H1 (cell line): ENCODE measurements around the gene RWDD4.

ENCODE experiments used
- CBX8 ChIP-seq: fragments of 300-800, 300-1000 bp; sonication (generic); IDR thresholded peaks from 2 replicates; pipeline ENCODE4 v1.7.1; 2016; ENCODE audit warnings: low read depth, low read length, borderline replicate concordance
- EP300 ChIP-seq, 2 experiments: IDR thresholded peaks; 1 replicate in 1 of 2; 2 replicates in 1 of 2; pipeline ENCODE4 v1.6.1; 2011 to 2012; ENCODE audit warnings: low read depth in 2 of 2, low read length in 2 of 2, mild to moderate bottlenecking in 2 of 2, borderline replicate concordance in 1 of 2, inconsistent platforms in 1 of 2, moderate library complexity in 1 of 2
- HDAC2 ChIP-seq, 2 experiments: fragments of 300-600 bp in 1 of 2; sonication (generic) in 1 of 2; IDR thresholded peaks; 2 replicates each; pipeline ENCODE4 v1.6.1; 2011 to 2012; ENCODE audit warnings: low read depth in 2 of 2, low read length in 2 of 2, mild to moderate bottlenecking in 2 of 2, moderate library complexity in 2 of 2, borderline replicate concordance in 1 of 2, inconsistent platforms in 1 of 2
- JUN ChIP-seq: IDR thresholded peaks from 2 replicates; pipeline ENCODE4 v1.6.1; 2011; ENCODE audit warnings: low read depth, mild to moderate bottlenecking, improper control_type of control experiment, low read length
- POLR2A ChIP-seq, 2 experiments: IDR thresholded peaks; 1 replicate in 1 of 2; 2 replicates in 1 of 2; pipeline ENCODE4 v1.6.1; 2011; ENCODE audit warnings: low read depth in 2 of 2, low read length in 2 of 2, mild to moderate bottlenecking in 2 of 2; ENCODE audit errors: control extremely low read depth in 1 of 2
- TF ChIP-seq, protein P1 (sequence below): IDR thresholded peaks from 2 replicates; pipeline ENCODE4 v1.6.1; 2012; ENCODE audit warnings: inconsistent platforms
- TF ChIP-seq, protein P2 (sequence below): fragments of 300-600 bp; sonication (generic); IDR thresholded peaks from 2 replicates; pipeline ENCODE4 v1.7.1; 2012; ENCODE audit warnings: low read length, moderate library complexity, mild to moderate bottlenecking, inconsistent platforms; ENCODE audit not compliant: insufficient replicate concordance

DNA sequence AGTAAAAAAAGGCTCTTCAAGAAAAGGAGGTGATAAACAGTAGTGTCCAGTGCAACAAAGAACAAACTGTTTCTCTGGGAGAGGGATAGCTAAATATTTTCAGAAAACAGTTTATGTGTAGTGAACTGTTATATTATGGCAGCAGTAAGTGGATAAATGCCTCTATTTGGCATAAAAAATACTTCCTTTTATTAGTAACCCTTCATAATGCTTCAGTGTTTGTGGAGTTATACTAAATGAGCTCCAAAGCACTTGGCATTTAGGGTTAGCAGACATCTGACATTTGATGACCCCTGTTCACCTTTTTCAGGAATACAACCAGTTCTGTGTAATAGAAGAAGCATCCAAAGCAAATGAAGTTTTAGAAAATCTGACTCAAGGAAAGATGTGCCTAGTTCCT lies 32.0 kb upstream of the RWDD4 start:
- no peak for TF ChIP-seq JUN
- TF ChIP-seq HDAC2 (IDR thresholded peaks at IDR 0.05; ENCODE audit: borderline replicate concordance in 1 of 2, low read depth in 2 of 2, low read length in 2 of 2) = no peak
- TF ChIP-seq POLR2A (IDR thresholded peaks at IDR 0.05; ENCODE audit: control extremely low read depth in 1 of 2, low read depth in 2 of 2, low read length in 2 of 2) = no peak
- TF ChIP-seq, protein P1, sequence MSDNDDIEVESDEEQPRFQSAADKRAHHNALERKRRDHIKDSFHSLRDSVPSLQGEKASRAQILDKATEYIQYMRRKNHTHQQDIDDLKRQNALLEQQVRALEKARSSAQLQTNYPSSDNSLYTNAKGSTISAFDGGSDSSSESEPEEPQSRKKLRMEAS = no peak
- no peak for TF ChIP-seq EP300 (IDR thresholded peaks at IDR 0.05; ENCODE audit: borderline replicate concordance in 1 of 2, low read depth in 2 of 2, low read length in 2 of 2)
- TF ChIP-seq, protein P2, sequence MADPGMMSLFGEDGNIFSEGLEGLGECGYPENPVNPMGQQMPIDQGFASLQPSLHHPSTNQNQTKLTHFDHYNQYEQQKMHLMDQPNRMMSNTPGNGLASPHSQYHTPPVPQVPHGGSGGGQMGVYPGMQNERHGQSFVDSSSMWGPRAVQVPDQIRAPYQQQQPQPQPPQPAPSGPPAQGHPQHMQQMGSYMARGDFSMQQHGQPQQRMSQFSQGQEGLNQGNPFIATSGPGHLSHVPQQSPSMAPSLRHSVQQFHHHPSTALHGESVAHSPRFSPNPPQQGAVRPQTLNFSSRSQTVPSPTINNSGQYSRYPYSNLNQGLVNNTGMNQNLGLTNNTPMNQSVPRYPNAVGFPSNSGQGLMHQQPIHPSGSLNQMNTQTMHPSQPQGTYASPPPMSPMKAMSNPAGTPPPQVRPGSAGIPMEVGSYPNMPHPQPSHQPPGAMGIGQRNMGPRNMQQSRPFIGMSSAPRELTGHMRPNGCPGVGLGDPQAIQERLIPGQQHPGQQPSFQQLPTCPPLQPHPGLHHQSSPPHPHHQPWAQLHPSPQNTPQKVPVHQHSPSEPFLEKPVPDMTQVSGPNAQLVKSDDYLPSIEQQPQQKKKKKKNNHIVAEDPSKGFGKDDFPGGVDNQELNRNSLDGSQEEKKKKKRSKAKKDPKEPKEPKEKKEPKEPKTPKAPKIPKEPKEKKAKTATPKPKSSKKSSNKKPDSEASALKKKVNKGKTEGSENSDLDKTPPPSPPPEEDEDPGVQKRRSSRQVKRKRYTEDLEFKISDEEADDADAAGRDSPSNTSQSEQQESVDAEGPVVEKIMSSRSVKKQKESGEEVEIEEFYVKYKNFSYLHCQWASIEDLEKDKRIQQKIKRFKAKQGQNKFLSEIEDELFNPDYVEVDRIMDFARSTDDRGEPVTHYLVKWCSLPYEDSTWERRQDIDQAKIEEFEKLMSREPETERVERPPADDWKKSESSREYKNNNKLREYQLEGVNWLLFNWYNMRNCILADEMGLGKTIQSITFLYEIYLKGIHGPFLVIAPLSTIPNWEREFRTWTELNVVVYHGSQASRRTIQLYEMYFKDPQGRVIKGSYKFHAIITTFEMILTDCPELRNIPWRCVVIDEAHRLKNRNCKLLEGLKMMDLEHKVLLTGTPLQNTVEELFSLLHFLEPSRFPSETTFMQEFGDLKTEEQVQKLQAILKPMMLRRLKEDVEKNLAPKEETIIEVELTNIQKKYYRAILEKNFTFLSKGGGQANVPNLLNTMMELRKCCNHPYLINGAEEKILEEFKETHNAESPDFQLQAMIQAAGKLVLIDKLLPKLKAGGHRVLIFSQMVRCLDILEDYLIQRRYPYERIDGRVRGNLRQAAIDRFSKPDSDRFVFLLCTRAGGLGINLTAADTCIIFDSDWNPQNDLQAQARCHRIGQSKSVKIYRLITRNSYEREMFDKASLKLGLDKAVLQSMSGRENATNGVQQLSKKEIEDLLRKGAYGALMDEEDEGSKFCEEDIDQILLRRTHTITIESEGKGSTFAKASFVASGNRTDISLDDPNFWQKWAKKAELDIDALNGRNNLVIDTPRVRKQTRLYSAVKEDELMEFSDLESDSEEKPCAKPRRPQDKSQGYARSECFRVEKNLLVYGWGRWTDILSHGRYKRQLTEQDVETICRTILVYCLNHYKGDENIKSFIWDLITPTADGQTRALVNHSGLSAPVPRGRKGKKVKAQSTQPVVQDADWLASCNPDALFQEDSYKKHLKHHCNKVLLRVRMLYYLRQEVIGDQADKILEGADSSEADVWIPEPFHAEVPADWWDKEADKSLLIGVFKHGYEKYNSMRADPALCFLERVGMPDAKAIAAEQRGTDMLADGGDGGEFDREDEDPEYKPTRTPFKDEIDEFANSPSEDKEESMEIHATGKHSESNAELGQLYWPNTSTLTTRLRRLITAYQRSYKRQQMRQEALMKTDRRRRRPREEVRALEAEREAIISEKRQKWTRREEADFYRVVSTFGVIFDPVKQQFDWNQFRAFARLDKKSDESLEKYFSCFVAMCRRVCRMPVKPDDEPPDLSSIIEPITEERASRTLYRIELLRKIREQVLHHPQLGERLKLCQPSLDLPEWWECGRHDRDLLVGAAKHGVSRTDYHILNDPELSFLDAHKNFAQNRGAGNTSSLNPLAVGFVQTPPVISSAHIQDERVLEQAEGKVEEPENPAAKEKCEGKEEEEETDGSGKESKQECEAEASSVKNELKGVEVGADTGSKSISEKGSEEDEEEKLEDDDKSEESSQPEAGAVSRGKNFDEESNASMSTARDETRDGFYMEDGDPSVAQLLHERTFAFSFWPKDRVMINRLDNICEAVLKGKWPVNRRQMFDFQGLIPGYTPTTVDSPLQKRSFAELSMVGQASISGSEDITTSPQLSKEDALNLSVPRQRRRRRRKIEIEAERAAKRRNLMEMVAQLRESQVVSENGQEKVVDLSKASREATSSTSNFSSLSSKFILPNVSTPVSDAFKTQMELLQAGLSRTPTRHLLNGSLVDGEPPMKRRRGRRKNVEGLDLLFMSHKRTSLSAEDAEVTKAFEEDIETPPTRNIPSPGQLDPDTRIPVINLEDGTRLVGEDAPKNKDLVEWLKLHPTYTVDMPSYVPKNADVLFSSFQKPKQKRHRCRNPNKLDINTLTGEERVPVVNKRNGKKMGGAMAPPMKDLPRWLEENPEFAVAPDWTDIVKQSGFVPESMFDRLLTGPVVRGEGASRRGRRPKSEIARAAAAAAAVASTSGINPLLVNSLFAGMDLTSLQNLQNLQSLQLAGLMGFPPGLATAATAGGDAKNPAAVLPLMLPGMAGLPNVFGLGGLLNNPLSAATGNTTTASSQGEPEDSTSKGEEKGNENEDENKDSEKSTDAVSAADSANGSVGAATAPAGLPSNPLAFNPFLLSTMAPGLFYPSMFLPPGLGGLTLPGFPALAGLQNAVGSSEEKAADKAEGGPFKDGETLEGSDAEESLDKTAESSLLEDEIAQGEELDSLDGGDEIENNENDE = no peak
- no peak for TF ChIP-seq CBX8
